WTC11 (cell line): ENCODE results near the gene IFNGR2. TPM values are rescaled to one million over a fixed set of nuclear protein-coding genes. Genes with fewer than 3 reads are reported as not detected.
A peak's percentile ranks its signal among the peaks of the same experiment; 100 is the strongest.

Source experiments
- ATAC-seq: fragments of 200-7000 bp; cut with Tn5 transposase; 2 replicates; pipeline ENCODE4 v1.10.0; 2021; ENCODE audit warnings: mild to moderate bottlenecking, moderate library complexity
- CTCF ChIA-PET: fragments of 300-600 bp; sonication (Branson Sonifier 250); formaldehyde crosslinking; loops from one replicate; lab custom pipeline; 2021; ENCODE audit warnings: antibody characterized with exemption; lab: Charles Lee
- POLR2A ChIA-PET: fragments of 350-600 bp; sonication (Branson Sonifier 250); formaldehyde crosslinking; loops from one replicate; lab custom pipeline; 2021; ENCODE audit warnings: antibody characterized with exemption; lab: Charles Lee
- DNase-seq: peaks from one replicate; pipeline ENCODE4 v3.0.0; 2021; ENCODE audit warnings: low spot score
- H3K27ac Mint-ChIP-seq: 2 replicates; pipeline ENCODE4 v1.8.0; 2021; ENCODE audit warnings: mixed read lengths
- H3K27me3 Mint-ChIP-seq: 2 replicates; pipeline ENCODE4 v1.8.0; 2021; ENCODE audit warnings: low read depth, mild to moderate bottlenecking, moderate library complexity, mixed read lengths
- H3K36me3 Mint-ChIP-seq: 2 replicates; pipeline ENCODE4 v1.8.0; 2021; ENCODE audit warnings: mixed read lengths
- H3K4me1 Mint-ChIP-seq: 2 replicates; pipeline ENCODE4 v1.8.0; 2022; ENCODE audit warnings: mixed read lengths
- H3K4me3 Mint-ChIP-seq: 2 replicates; pipeline ENCODE4 v1.8.0; 2021; ENCODE audit warnings: mild to moderate bottlenecking, moderate library complexity, mixed read lengths
- H3K9me3 Mint-ChIP-seq: 2 replicates; pipeline ENCODE4 v1.8.0; 2021; ENCODE audit warnings: mixed read lengths
- ATF1 ChIP-seq: sonication (generic); formaldehyde crosslinking; IDR thresholded peaks from 2 replicates; pipeline ENCODE4 v1.8.1; 2023; ENCODE audit warnings: mild to moderate bottlenecking, moderate library complexity, missing genetic modification reagents
- E2F1 ChIP-seq: sonication (generic); formaldehyde crosslinking; IDR thresholded peaks from 2 replicates; pipeline ENCODE4 v1.8.0; 2022; ENCODE audit warnings: mild to moderate bottlenecking, missing genetic modification reagents
- ELF4 ChIP-seq: sonication (generic); formaldehyde crosslinking; IDR thresholded peaks from 2 replicates; pipeline ENCODE4 v1.8.1; 2022; ENCODE audit warnings: low read depth, mild to moderate bottlenecking, moderate library complexity, missing genetic modification reagents
- EMX1 ChIP-seq: fragments of 250-450 bp; sonication (Bioruptor Pico); IDR thresholded peaks from 2 replicates; pipeline ENCODE4 v1.8.0; 2021; ENCODE audit warnings: mild to moderate bottlenecking
- ETV6 ChIP-seq: sonication (generic); formaldehyde crosslinking; IDR thresholded peaks from 2 replicates; pipeline ENCODE4 v1.8.1; 2022; ENCODE audit warnings: mild to moderate bottlenecking, missing genetic modification reagents
- GRHL2 ChIP-seq: fragments of 250-450 bp; sonication (Bioruptor Pico); IDR thresholded peaks from 2 replicates; pipeline ENCODE4 v1.8.0; 2022; ENCODE audit warnings: mild to moderate bottlenecking, moderate library complexity; ENCODE audit not compliant: insufficient replicate concordance, severe bottlenecking
- KAT7 ChIP-seq: sonication (generic); formaldehyde crosslinking; IDR thresholded peaks from 2 replicates; pipeline ENCODE4 v1.8.1; 2023; ENCODE audit warnings: missing genetic modification reagents, mild to moderate bottlenecking, borderline replicate concordance
- MAX ChIP-seq: sonication (generic); formaldehyde crosslinking; IDR thresholded peaks from 2 replicates; pipeline ENCODE4 v1.8.0; 2022; ENCODE audit warnings: mild to moderate bottlenecking, missing genetic modification reagents
- MXD4 ChIP-seq: fragments of 250-450 bp; sonication (Bioruptor Pico); IDR thresholded peaks from 2 replicates; pipeline ENCODE4 v1.8.0; 2021; ENCODE audit warnings: mild to moderate bottlenecking, moderate library complexity, borderline replicate concordance
- NFYB ChIP-seq: sonication (generic); formaldehyde crosslinking; conservative IDR thresholded peaks from 2 replicates; pipeline ENCODE4 v1.8.0; 2022; ENCODE audit warnings: low read depth, missing genetic modification reagents
- OVOL2 ChIP-seq: fragments of 250-450 bp; sonication (Bioruptor Pico); IDR thresholded peaks from 2 replicates; pipeline ENCODE4 v1.9.0; 2021; ENCODE audit warnings: mild to moderate bottlenecking, borderline replicate concordance
- RORB ChIP-seq: fragments of 250-450 bp; sonication (Bioruptor Pico); IDR thresholded peaks from 2 replicates; pipeline ENCODE4 v1.9.0; 2021; ENCODE audit warnings: mild to moderate bottlenecking
- SP1 ChIP-seq: sonication (generic); formaldehyde crosslinking; conservative IDR thresholded peaks from 2 replicates; pipeline ENCODE4 v1.8.1; 2022; ENCODE audit warnings: missing genetic modification reagents
- USF1 ChIP-seq: sonication (generic); formaldehyde crosslinking; IDR thresholded peaks from 2 replicates; pipeline ENCODE4 v1.8.0; 2022; ENCODE audit warnings: mild to moderate bottlenecking, missing genetic modification reagents
- total RNA-seq: library from RNA; stranded (reverse); gene quantifications from 3 replicates; pipeline ENCODE4 v1.2.3, GENCODE V29; 2021
- TF ChIP-seq, protein P1 (sequence below): sonication (generic); formaldehyde crosslinking; IDR thresholded peaks from 2 replicates; pipeline ENCODE4 v1.8.1; 2023; ENCODE audit warnings: mild to moderate bottlenecking, missing genetic modification reagents
- TF ChIP-seq, protein P2 (sequence below): fragments of 250-450 bp; sonication (Bioruptor Pico); IDR thresholded peaks from 2 replicates; pipeline ENCODE4 v1.9.0; 2021; ENCODE audit warnings: mild to moderate bottlenecking
- TF ChIP-seq, protein P3 (sequence below): fragments of 250-450 bp; sonication (Bioruptor Pico); IDR thresholded peaks from 2 replicates; pipeline ENCODE4 v1.9.0; 2021; ENCODE audit warnings: mild to moderate bottlenecking
- TF ChIP-seq, protein P4 (sequence below): fragments of 250-450 bp; sonication (Bioruptor Pico); IDR thresholded peaks from 2 replicates; pipeline ENCODE4 v1.8.0; 2021; ENCODE audit warnings: mild to moderate bottlenecking
- TF ChIP-seq, protein P5 (sequence below): sonication (generic); formaldehyde crosslinking; IDR thresholded peaks from 2 replicates; pipeline ENCODE4 v1.8.1; 2022; ENCODE audit warnings: mild to moderate bottlenecking, moderate library complexity, missing genetic modification reagents

The IFNGR2 gene
- total RNA-seq, 1 experiment from 2014 or later, result 34.1 TPM

GRCh38 chr21:33437140-33437539 is 33.9 kb downstream of the IFNGR2 start:
- CTCF ChIA-PET, result interaction anchor here (1.0 to 1.8 kb wide), 2 partner anchors 8 to 43 kb away, joined by 3 to 4 read pairs; partner anchors contain the start of gene TMEM50B
- Mint-ChIP-seq H3K4me3 (no peak overlapping the region), H3K27ac (no peak overlapping the region), H3K4me1 (no peaks in the 10 kb centered on the region)
- no peak for ATAC-seq
- DNase-seq, result no peak
- POLR2A ChIA-PET, result interaction anchor here (0.7 kb wide), 1 partner anchor 97 kb away, joined by 3 read pairs; no protein-coding TSS in a partner anchor
- TF ChIP-seq USF1 (CRISPR knock-in tag), result no peak
- TF ChIP-seq, protein P1, sequence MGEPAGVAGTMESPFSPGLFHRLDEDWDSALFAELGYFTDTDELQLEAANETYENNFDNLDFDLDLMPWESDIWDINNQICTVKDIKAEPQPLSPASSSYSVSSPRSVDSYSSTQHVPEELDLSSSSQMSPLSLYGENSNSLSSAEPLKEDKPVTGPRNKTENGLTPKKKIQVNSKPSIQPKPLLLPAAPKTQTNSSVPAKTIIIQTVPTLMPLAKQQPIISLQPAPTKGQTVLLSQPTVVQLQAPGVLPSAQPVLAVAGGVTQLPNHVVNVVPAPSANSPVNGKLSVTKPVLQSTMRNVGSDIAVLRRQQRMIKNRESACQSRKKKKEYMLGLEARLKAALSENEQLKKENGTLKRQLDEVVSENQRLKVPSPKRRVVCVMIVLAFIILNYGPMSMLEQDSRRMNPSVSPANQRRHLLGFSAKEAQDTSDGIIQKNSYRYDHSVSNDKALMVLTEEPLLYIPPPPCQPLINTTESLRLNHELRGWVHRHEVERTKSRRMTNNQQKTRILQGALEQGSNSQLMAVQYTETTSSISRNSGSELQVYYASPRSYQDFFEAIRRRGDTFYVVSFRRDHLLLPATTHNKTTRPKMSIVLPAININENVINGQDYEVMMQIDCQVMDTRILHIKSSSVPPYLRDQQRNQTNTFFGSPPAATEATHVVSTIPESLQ (CRISPR knock-in tag), result no peak
- TF ChIP-seq MAX (CRISPR knock-in tag), result no peak
- TF ChIP-seq, protein P2, sequence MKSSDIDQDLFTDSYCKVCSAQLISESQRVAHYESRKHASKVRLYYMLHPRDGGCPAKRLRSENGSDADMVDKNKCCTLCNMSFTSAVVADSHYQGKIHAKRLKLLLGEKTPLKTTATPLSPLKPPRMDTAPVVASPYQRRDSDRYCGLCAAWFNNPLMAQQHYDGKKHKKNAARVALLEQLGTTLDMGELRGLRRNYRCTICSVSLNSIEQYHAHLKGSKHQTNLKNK, result no peak
- no peak for TF ChIP-seq NFYB (CRISPR knock-in tag)
- TF ChIP-seq, all 79 proteins: peak for 0
- Mint-ChIP-seq H3K9me3 (no peaks in the 10 kb centered on the region), H3K27me3 (no peaks in the 10 kb centered on the region), H3K36me3 (peaks cover 40% of the 10 kb centered on the region)

- DNase-seq (no peak), ATAC-seq (no peak)
- Mint-ChIP-seq H3K27me3 (no peaks in the 10 kb centered on the region), H3K27ac (peak overlapping the region; percentile 27; the same call in 1 of the 2 replicates), H3K36me3 (peaks cover 8% of the 10 kb centered on the region), H3K4me3 (no peak overlapping the region), H3K4me1 (no peaks in the 10 kb centered on the region), H3K9me3 (no peaks in the 10 kb centered on the region)
- ChIA-PET CTCF (interaction anchor here (1.2 to 3.3 kb wide), 4 partner anchors 80 to 242 kb away, joined by 3 to 12 read pairs (median 4); partner anchors contain the start of gene IL10RB), POLR2A (interaction anchor here (0.6 to 1.0 kb wide), 2 partner anchors 14 to 318 kb away, joined by 3 to 6 read pairs; no protein-coding TSS in a partner anchor)
- TF ChIP-seq NFYB (CRISPR knock-in tag) (no peak), ETV6 (CRISPR knock-in tag) (no peak), ATF1 (CRISPR knock-in tag) (no peak), SP1 (CRISPR knock-in tag) (no peak), RORB (CRISPR knock-in tag) (no peak), KAT7 (no peak), OVOL2 (CRISPR knock-in tag) (no peak), EMX1 (CRISPR knock-in tag) (no peak), ELF4 (no peak), E2F1 (no peak), MXD4 (CRISPR knock-in tag) (no peak), GRHL2 (CRISPR knock-in tag) (no peak)
- TF ChIP-seq, protein P2, result no peak
- TF ChIP-seq, protein P3, sequence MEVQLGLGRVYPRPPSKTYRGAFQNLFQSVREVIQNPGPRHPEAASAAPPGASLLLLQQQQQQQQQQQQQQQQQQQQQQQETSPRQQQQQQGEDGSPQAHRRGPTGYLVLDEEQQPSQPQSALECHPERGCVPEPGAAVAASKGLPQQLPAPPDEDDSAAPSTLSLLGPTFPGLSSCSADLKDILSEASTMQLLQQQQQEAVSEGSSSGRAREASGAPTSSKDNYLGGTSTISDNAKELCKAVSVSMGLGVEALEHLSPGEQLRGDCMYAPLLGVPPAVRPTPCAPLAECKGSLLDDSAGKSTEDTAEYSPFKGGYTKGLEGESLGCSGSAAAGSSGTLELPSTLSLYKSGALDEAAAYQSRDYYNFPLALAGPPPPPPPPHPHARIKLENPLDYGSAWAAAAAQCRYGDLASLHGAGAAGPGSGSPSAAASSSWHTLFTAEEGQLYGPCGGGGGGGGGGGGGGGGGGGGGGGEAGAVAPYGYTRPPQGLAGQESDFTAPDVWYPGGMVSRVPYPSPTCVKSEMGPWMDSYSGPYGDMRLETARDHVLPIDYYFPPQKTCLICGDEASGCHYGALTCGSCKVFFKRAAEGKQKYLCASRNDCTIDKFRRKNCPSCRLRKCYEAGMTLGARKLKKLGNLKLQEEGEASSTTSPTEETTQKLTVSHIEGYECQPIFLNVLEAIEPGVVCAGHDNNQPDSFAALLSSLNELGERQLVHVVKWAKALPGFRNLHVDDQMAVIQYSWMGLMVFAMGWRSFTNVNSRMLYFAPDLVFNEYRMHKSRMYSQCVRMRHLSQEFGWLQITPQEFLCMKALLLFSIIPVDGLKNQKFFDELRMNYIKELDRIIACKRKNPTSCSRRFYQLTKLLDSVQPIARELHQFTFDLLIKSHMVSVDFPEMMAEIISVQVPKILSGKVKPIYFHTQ, result no peak
- TF ChIP-seq, protein P4, sequence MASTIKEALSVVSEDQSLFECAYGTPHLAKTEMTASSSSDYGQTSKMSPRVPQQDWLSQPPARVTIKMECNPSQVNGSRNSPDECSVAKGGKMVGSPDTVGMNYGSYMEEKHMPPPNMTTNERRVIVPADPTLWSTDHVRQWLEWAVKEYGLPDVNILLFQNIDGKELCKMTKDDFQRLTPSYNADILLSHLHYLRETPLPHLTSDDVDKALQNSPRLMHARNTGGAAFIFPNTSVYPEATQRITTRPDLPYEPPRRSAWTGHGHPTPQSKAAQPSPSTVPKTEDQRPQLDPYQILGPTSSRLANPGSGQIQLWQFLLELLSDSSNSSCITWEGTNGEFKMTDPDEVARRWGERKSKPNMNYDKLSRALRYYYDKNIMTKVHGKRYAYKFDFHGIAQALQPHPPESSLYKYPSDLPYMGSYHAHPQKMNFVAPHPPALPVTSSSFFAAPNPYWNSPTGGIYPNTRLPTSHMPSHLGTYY (CRISPR knock-in tag), result no peak
- TF ChIP-seq, protein P5, sequence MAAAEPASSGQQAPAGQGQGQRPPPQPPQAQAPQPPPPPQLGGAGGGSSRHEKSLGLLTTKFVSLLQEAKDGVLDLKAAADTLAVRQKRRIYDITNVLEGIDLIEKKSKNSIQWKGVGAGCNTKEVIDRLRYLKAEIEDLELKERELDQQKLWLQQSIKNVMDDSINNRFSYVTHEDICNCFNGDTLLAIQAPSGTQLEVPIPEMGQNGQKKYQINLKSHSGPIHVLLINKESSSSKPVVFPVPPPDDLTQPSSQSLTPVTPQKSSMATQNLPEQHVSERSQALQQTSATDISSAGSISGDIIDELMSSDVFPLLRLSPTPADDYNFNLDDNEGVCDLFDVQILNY (CRISPR knock-in tag), result no peak
These were observed 38.6 kb downstream of the IFNGR2 start for GRCh38 chr21:33441489-33442477.
